Panc1 (cell line): ENCODE data around the gene SLC6A6.

ENCODE experiments used
- POLR2AphosphoS5 ChIP-seq: IDR thresholded peaks from 2 replicates; pipeline ENCODE4 v1.6.1; 2012; ENCODE audit warnings: mild to moderate bottlenecking, low read depth, low read length, moderate library complexity
- SIN3A ChIP-seq: IDR thresholded peaks from 2 replicates; pipeline ENCODE4 v1.6.1; 2012; ENCODE audit warnings: low read depth, mild to moderate bottlenecking, low read length, moderate library complexity, borderline replicate concordance; ENCODE audit not compliant: insufficient read depth
- TCF7L2 ChIP-seq: IDR thresholded peaks from 2 replicates; pipeline ENCODE4 v1.6.1; 2011; ENCODE audit warnings: mild to moderate bottlenecking, low read depth, low read length, inconsistent platforms
- TF ChIP-seq, protein P1 (sequence below): fragments of 450-650 bp; IDR thresholded peaks from 2 replicates; pipeline ENCODE4 v1.5.1; 2017; ENCODE audit warnings: mild to moderate bottlenecking
- TF ChIP-seq, protein P2 (sequence below), 2 experiments: IDR thresholded peaks; 2 replicates each; pipeline ENCODE4 v1.6.1; 2011 to 2012; ENCODE audit warnings: low read depth in 2 of 2, control low read depth in 1 of 2, low read length in 1 of 2, mild to moderate bottlenecking in 1 of 2, moderate library complexity in 1 of 2; ENCODE audit not compliant: insufficient read depth in 1 of 2

DNA sequence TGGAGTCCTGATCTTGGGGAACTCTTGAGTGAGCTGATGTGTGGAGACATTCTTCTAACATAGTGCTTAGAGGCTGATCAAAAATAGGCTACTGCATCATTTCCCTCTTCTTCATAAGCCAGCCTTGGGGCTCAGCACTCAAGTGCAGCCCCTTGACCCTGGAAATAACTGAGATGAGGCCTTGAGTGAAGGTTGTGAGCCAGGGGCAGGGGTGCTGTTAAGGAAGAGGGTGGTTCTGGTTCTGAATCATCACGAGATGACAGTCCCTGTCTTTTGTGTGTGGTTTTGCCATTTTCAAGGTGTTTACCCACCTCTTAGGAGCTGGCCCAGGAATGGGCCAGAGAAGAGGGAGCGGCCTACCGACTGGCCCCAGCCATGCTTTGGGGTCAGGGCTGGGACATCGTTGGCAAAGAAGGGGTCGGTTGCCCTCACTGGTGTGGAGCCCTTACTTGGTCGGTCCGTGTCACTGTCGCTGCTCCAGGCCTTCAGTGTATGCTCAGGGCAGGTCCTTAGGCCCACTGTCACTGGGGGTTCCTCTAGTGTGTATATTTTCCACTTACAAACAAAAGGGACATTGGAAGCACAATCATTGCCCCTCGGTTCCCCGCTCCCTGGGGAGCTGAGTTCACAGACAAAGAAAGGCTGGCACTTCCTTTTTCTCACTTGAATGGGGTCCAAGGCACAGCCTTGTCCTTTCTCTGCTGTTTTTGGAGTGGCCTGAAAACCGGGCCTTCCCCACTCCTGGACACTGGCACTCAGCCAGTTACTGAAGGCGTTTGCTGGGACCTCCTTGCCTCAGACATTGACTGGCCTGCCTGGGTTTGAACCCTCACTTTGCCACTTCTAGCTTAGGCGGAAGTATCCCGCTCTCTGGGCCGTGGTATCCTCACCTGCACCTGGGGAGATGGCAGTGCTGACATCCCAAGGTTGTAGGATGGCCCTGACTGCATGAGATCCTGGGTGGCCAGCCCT lies 46.6 kb downstream of the SLC6A6 start:
- TF ChIP-seq, protein P1, sequence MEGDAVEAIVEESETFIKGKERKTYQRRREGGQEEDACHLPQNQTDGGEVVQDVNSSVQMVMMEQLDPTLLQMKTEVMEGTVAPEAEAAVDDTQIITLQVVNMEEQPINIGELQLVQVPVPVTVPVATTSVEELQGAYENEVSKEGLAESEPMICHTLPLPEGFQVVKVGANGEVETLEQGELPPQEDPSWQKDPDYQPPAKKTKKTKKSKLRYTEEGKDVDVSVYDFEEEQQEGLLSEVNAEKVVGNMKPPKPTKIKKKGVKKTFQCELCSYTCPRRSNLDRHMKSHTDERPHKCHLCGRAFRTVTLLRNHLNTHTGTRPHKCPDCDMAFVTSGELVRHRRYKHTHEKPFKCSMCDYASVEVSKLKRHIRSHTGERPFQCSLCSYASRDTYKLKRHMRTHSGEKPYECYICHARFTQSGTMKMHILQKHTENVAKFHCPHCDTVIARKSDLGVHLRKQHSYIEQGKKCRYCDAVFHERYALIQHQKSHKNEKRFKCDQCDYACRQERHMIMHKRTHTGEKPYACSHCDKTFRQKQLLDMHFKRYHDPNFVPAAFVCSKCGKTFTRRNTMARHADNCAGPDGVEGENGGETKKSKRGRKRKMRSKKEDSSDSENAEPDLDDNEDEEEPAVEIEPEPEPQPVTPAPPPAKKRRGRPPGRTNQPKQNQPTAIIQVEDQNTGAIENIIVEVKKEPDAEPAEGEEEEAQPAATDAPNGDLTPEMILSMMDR, result no peak
- TF ChIP-seq POLR2AphosphoS5, result no peak
- TF ChIP-seq SIN3A, result no peak
- TF ChIP-seq, protein P2, sequence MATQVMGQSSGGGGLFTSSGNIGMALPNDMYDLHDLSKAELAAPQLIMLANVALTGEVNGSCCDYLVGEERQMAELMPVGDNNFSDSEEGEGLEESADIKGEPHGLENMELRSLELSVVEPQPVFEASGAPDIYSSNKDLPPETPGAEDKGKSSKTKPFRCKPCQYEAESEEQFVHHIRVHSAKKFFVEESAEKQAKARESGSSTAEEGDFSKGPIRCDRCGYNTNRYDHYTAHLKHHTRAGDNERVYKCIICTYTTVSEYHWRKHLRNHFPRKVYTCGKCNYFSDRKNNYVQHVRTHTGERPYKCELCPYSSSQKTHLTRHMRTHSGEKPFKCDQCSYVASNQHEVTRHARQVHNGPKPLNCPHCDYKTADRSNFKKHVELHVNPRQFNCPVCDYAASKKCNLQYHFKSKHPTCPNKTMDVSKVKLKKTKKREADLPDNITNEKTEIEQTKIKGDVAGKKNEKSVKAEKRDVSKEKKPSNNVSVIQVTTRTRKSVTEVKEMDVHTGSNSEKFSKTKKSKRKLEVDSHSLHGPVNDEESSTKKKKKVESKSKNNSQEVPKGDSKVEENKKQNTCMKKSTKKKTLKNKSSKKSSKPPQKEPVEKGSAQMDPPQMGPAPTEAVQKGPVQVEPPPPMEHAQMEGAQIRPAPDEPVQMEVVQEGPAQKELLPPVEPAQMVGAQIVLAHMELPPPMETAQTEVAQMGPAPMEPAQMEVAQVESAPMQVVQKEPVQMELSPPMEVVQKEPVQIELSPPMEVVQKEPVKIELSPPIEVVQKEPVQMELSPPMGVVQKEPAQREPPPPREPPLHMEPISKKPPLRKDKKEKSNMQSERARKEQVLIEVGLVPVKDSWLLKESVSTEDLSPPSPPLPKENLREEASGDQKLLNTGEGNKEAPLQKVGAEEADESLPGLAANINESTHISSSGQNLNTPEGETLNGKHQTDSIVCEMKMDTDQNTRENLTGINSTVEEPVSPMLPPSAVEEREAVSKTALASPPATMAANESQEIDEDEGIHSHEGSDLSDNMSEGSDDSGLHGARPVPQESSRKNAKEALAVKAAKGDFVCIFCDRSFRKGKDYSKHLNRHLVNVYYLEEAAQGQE (IDR thresholded peaks at IDR 0.05; ENCODE audit: insufficient read depth in 1 of 2, low read depth in 2 of 2, low read length in 1 of 2), result no peak
- no peak for TF ChIP-seq TCF7L2
